Raji (cell line): Measurements from ENCODE around the gene PDE4D.

Experiments used
- POLR2A ChIP-seq: IDR thresholded peaks from 2 replicates; pipeline ENCODE4 v1.6.1; 2011; ENCODE audit warnings: low read depth, low read length, control low read depth; ENCODE audit not compliant: insufficient read depth

The PDE4D gene

GRCh38 chr5:59829922-59830321 lies 63.6 kb downstream of the PDE4D start:
- TF ChIP-seq POLR2A: no peak

- TF ChIP-seq POLR2A: no peak
Observed at GRCh38 chr5:59829386-59829785, 64.1 kb downstream of the PDE4D start.

- TF ChIP-seq POLR2A: no peak
Observed at GRCh38 chr5:59828623-59829022, 64.9 kb downstream of the PDE4D start.

- no peak for TF ChIP-seq POLR2A
Observed at GRCh38 chr5:59826996-59827395, 66.5 kb downstream of the PDE4D start.

- no peak for TF ChIP-seq POLR2A
Observed at GRCh38 chr5:59823420-59823819, 70.1 kb downstream of the PDE4D start.

- TF ChIP-seq POLR2A: no peak
Observed at GRCh38 chr5:59819806-59820205, 73.7 kb downstream of the PDE4D start.

- no peak for TF ChIP-seq POLR2A
Observed at GRCh38 chr5:59817536-59817935, 76.0 kb downstream of the PDE4D start.

GRCh38 chr5:59816654-59817300 lies 76.7 kb downstream of the PDE4D start:
- TF ChIP-seq POLR2A: no peak

GRCh38 chr5:59814537-59814872 lies 79.0 kb downstream of the PDE4D start:
- no peak for TF ChIP-seq POLR2A

GRCh38 chr5:59813761-59814536 lies 79.6 kb downstream of the PDE4D start:
- no peak for TF ChIP-seq POLR2A

- TF ChIP-seq POLR2A: no peak
Observed at GRCh38 chr5:59810041-59810440, 83.5 kb downstream of the PDE4D start.

- no peak for TF ChIP-seq POLR2A
Observed at GRCh38 chr5:59807806-59808205, 85.7 kb downstream of the PDE4D start.

- TF ChIP-seq POLR2A: no peak
Observed at GRCh38 chr5:59800347-59800893, 93.1 kb downstream of the PDE4D start.

- no peak for TF ChIP-seq POLR2A
Observed at GRCh38 chr5:59799668-59800346, 93.7 kb downstream of the PDE4D start.

GRCh38 chr5:59798862-59799667 lies 94.5 kb downstream of the PDE4D start:
- no peak for TF ChIP-seq POLR2A
